Measurements from ENCODE around the gene GSTK1. TPM values are rescaled to one million over a fixed set of nuclear protein-coding genes. Genes with fewer than 3 reads are reported as not detected.

Gene GSTK1
- polyA plus RNA-seq, 1 donor from 2014 or later = 12.8 TPM

- no peaks in the 10 kb centered on the region for H3K27me3 ChIP-seq (ENCODE audit: insufficient read depth, low read depth, low read length)
- no peaks in the 10 kb centered on the region for H4K20me1 ChIP-seq (ENCODE audit: insufficient read depth)
- TF ChIP-seq EZH2 (IDR thresholded peaks at IDR 0.05; ENCODE audit: borderline replicate concordance, insufficient read depth, low read length, poor library complexity, severe bottlenecking) (no peak), MXI1 (conservative IDR thresholded peaks at IDR 0.05; ENCODE audit: poor library complexity, severe bottlenecking) (no peak), RAD21 (conservative IDR thresholded peaks at IDR 0.05) (no peak), POLR2AphosphoS5 (IDR thresholded peaks at IDR 0.05) (no peak), CTCF (IDR thresholded peaks at IDR 0.05; ENCODE audit: poor library complexity, severe bottlenecking) (no peak), SMC3 (conservative IDR thresholded peaks at IDR 0.05; ENCODE audit: poor library complexity) (no peak), REST (IDR thresholded peaks at IDR 0.05; ENCODE audit: borderline replicate concordance) (no peak), EP300 (conservative IDR thresholded peaks at IDR 0.05; ENCODE audit: poor library complexity, severe bottlenecking) (no peak)
- H2AFZ ChIP-seq (ENCODE audit: low read depth, low read length) = no peak overlapping the region
- no peak overlapping the region for H3K9ac ChIP-seq (ENCODE audit: low read length)
- H3K79me2 ChIP-seq (replicated peaks; ENCODE audit: insufficient read depth, low read length) = no peaks in the 10 kb centered on the region
- H3F3A ChIP-seq (ENCODE audit: insufficient read depth, low read length, poor library complexity, severe bottlenecking) = no peaks in the 10 kb centered on the region
- H3K4me2 ChIP-seq (ENCODE audit: low read length) = no peak overlapping the region
- H3K9me2 ChIP-seq (ENCODE audit: insufficient read depth, low read length) = no peaks in the 10 kb centered on the region
- H3K27ac ChIP-seq (ENCODE audit: low read length) = no peak overlapping the region
- H3K36me3 ChIP-seq (ENCODE audit: insufficient read depth, low read length) = no peaks in the 10 kb centered on the region
- H3K4me3 ChIP-seq (ENCODE audit: low read length) = no peak overlapping the region
- no peaks in the 10 kb centered on the region for H3K9me3 ChIP-seq (ENCODE audit: low read length)
Measured at GRCh38 chr7:143265017-143265693, 1.9 kb downstream of the GSTK1 start.

GRCh38 chr7:143269251-143269650, 6.0 kb downstream of the GSTK1 start:
- TF ChIP-seq POLR2AphosphoS5 (IDR thresholded peaks at IDR 0.05) (no peak), REST (IDR thresholded peaks at IDR 0.05; ENCODE audit: borderline replicate concordance) (no peak)
- no peak overlapping the region for H3K4me3 ChIP-seq (ENCODE audit: low read length)
- no peak overlapping the region for H2AFZ ChIP-seq (ENCODE audit: low read depth, low read length)
- no peaks in the 10 kb centered on the region for H3K36me3 ChIP-seq (ENCODE audit: insufficient read depth, low read length)
- no peak overlapping the region for H3K9ac ChIP-seq (ENCODE audit: low read length)
- H4K20me1 ChIP-seq (ENCODE audit: insufficient read depth) = no peaks in the 10 kb centered on the region
- H3K9me3 ChIP-seq (ENCODE audit: low read length) = no peaks in the 10 kb centered on the region
- no peaks in the 10 kb centered on the region for H3K27me3 ChIP-seq (ENCODE audit: insufficient read depth, low read depth, low read length)
- no peak overlapping the region for H3K4me2 ChIP-seq (ENCODE audit: low read length)
- no peaks in the 10 kb centered on the region for H3K79me2 ChIP-seq (replicated peaks; ENCODE audit: insufficient read depth, low read length)
- no peaks in the 10 kb centered on the region for H3F3A ChIP-seq (ENCODE audit: insufficient read depth, low read length, poor library complexity, severe bottlenecking)
- H3K27ac ChIP-seq (ENCODE audit: low read length) = no peak overlapping the region
- H3K9me2 ChIP-seq (ENCODE audit: insufficient read depth, low read length) = no peaks in the 10 kb centered on the region

Data from neural cell (in vitro differentiated cells).